Mucosa of descending colon (tissue), 3 donors: Measurements from ENCODE around the gene CCL27. TPM values are rescaled to one million over a fixed set of nuclear protein-coding genes. Genes with fewer than 3 reads are reported as not detected.

ENCODE experiments used
- ATAC-seq: fragments of 200-7000 bp; cut with Tn5 transposase; one replicate; pipeline ENCODE4 v1.9.1; 2020; ENCODE audit warnings: mild to moderate bottlenecking, moderate library complexity
- DNase-seq, 3 donors: peaks; one replicate each; pipeline ENCODE4 v3.0.0-alpha.2; 2020
- H3K36me3 ChIP-seq: fragments of 200-600 bp; one replicate; pipeline ENCODE4 v1.8.0; 2021; ENCODE audit warnings: low read depth, mild to moderate bottlenecking
- H3K4me1 ChIP-seq: fragments of 200-600 bp; one replicate; pipeline ENCODE4 v1.8.0; 2021; ENCODE audit warnings: low read depth, mild to moderate bottlenecking
- H3K4me3 ChIP-seq: fragments of 200-600 bp; one replicate; pipeline ENCODE4 v1.8.0; 2021; ENCODE audit warnings: mild to moderate bottlenecking
- H3K9me3 ChIP-seq: fragments of 200-600 bp; one replicate; pipeline ENCODE4 v1.8.0; 2021; ENCODE audit warnings: mild to moderate bottlenecking
- intact Hi-C, 2 donors: fragments of 100-400 bp; cut with DNase I in 1 of 2; cut with micrococcal nuclease in 1 of 2; formaldehyde crosslinking; loops; one replicate each; pipeline versions ENCODE4 v1.11.0 to v1.11.1; 2022; cut with DNase I, micrococcal nuclease
- total RNA-seq, 3 donors: library from RNA; stranded (reverse); fragmentation: NEBNext Ultra II Directional in 2 of 3; extraction: Animal tissue kit (Norgen Biotek cat#: 25700) in 2 of 3; gene quantifications; one replicate each; pipeline versions ENCODE4 v1.2.1 to v1.2.4, GENCODE V29; 2021 to 2023
- TF ChIP-seq, protein P1 (sequence below): fragments of 200-600 bp; IDR thresholded peaks from one replicate; pipeline ENCODE4 v1.8.0; 2022; ENCODE audit warnings: antibody characterized with exemption, mild to moderate bottlenecking
- donor health status: DM: no; HTN: no; CAD: no; lungs with moderate emphysema.
- donor health status: DM: no; HTN: no; CAD: no.
- donor health status: DM: no; HTN: yes; CAD: no.

Gene CCL27
- total RNA-seq, 3 donors from 2014 or later: not detected

DNA sequence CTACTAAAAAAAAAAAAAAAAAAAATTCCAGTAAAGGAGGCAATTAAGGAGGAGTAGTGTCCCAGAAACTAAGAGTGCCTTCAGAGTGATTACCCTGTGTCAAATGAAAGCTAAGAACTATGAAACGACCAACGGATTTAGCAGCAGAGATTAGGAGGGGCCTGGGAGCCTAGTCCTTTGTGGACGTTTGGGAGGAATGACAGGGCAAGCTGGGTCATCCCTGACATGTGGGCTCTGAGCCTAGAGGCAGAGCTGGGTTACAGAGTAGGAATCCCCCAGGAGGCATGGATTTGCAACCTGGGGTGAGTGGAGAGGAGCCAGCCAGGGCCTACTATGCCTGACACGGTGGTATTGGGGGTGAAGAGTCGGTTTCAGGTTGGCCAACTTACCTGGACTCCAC is 29.3 kb downstream of the CCL27 start:
- intact Hi-C loops: no loop called here
- TF ChIP-seq, protein P1, sequence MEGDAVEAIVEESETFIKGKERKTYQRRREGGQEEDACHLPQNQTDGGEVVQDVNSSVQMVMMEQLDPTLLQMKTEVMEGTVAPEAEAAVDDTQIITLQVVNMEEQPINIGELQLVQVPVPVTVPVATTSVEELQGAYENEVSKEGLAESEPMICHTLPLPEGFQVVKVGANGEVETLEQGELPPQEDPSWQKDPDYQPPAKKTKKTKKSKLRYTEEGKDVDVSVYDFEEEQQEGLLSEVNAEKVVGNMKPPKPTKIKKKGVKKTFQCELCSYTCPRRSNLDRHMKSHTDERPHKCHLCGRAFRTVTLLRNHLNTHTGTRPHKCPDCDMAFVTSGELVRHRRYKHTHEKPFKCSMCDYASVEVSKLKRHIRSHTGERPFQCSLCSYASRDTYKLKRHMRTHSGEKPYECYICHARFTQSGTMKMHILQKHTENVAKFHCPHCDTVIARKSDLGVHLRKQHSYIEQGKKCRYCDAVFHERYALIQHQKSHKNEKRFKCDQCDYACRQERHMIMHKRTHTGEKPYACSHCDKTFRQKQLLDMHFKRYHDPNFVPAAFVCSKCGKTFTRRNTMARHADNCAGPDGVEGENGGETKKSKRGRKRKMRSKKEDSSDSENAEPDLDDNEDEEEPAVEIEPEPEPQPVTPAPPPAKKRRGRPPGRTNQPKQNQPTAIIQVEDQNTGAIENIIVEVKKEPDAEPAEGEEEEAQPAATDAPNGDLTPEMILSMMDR: no peak
- no peak for ATAC-seq

DNA sequence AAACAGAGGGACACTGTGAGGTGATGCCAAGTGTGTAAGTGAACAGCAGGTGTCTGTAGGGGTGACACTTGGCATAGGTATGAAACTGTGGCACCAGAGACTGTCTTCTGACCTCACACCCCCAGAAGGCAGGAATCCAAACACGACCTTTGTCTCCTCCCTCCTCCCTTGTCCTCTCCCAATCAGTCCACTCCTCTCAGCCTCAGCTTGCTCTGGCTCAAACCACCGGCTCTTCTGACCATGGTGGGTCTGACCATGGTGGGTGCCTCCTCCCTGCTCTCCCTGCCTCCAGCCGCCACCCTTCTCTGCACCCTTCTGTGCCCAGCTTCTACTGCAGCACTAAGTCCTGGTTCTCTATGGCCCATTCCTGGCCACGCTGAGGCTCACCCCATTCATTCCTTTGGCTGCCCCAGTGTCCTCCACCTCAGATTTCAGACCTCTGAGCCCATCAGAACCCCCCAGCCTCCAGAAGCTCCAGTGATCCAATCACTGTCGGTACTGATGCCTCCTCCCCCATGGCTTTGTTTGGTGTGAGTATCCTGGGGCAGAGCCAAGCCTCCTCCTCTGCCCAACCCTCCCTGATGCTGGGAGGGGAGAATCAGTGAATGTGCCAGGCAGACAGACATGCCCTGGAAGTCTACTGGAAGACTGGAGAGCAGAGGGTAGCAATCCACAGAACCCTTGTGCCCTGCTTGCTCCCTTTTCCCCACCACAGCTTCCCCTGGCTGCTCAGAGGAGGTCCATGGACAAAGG is 31.9 kb downstream of the CCL27 start:
- ATAC-seq (peak; percentile 47), DNase-seq (no peak)
- Histone ChIP-seq H3K4me3 (no peak overlapping the region), H3K4me1 (peaks cover 23% of the 10 kb centered on the region), H3K9me3 (no peaks in the 10 kb centered on the region), H3K36me3 (no peaks in the 10 kb centered on the region)
- TF ChIP-seq, protein P1: no peak
- intact Hi-C loops: no loop called here

More for the DNA sequence above, 29.3 kb downstream of the CCL27 start:
- Histone ChIP-seq H3K4me1 (peaks cover 32% of the 10 kb centered on the region), H3K4me3 (no peak overlapping the region), H3K9me3 (no peaks in the 10 kb centered on the region), H3K36me3 (no peaks in the 10 kb centered on the region)
- no peak for DNase-seq

DNA sequence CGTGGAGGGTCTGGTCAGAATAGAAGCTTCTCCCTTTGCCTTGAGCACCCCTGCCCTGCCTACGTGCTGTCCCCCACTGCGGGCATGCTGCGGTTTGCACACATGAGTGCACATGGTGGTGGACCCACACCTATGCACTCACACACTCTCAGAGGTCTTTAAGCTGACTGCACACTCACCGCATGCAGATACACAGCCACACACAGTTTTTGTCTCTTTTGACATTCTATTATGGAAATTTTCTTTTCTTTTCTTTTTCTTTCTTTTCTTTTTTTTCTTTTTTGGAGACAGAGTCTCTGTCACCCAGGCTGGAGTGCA is 33.0 kb downstream of the CCL27 start:
- no peaks in the 10 kb centered on the region for H3K9me3 ChIP-seq
- H3K4me3 ChIP-seq: no peak overlapping the region
- DNase-seq (no peak), ATAC-seq (no peak)
- intact Hi-C loops: no loop called here
- H3K36me3 ChIP-seq: no peaks in the 10 kb centered on the region
- TF ChIP-seq, protein P1: no peak
- H3K4me1 ChIP-seq: peaks cover 23% of the 10 kb centered on the region

DNA sequence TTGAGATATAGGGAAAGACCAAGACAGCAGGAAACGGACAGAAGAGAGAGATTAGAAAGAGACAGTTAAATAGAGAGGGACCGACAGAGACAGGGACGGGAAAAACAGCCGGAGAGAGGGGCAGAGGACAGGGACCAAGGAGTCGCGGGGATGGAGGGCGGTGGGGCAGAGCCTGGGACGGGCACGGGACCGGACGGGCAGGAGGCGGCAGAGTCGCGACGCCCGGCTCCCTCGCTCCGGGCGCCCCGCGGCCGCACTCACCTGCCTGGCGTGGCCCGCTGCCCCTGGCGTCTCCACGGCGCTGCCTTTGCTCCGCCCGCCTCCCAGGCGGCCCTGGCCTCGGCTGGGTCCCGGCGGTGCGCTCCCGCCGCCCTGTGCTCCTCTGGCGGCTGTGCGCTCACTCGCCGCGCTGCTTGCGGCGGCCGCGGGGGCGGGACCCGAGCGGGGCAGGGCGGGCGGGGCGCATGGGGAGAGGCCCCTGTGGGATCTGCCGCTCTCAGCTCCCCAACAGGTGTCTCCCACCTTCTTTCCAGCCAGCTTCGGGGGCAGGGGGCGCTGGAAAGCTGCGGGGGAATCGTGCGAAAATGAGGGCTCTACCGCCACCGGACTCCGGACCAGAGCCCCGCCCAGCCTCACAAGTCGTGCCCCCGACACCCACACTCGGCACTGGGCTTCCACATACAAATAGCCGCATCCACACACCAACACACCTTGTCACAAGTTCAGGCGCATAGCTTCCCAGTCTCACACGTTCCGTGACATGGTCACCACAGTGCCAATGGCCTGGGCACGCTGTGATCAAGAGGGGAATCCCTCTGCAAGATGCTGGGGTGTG is 33.6 kb downstream of the CCL27 start, which contains the start of gene ARID3C:
ARID3C (minus strand) TSS at position 411 of the 835 bp plus-strand sequence. CDS start 1,052 bp downstream, outside the sequence.
- H3K9me3 ChIP-seq: no peaks in the 10 kb centered on the region
- ATAC-seq (peak; percentile 86), DNase-seq (peak in 2 of 3 donors; percentile 34 to 69)
- intact Hi-C loops: no loop called here
- peaks cover 23% of the 10 kb centered on the region for H3K4me1 ChIP-seq
- H3K36me3 ChIP-seq: no peaks in the 10 kb centered on the region
- TF ChIP-seq, protein P1: no peak
- H3K4me3 ChIP-seq: no peak within 1 kb of the TSS

DNA sequence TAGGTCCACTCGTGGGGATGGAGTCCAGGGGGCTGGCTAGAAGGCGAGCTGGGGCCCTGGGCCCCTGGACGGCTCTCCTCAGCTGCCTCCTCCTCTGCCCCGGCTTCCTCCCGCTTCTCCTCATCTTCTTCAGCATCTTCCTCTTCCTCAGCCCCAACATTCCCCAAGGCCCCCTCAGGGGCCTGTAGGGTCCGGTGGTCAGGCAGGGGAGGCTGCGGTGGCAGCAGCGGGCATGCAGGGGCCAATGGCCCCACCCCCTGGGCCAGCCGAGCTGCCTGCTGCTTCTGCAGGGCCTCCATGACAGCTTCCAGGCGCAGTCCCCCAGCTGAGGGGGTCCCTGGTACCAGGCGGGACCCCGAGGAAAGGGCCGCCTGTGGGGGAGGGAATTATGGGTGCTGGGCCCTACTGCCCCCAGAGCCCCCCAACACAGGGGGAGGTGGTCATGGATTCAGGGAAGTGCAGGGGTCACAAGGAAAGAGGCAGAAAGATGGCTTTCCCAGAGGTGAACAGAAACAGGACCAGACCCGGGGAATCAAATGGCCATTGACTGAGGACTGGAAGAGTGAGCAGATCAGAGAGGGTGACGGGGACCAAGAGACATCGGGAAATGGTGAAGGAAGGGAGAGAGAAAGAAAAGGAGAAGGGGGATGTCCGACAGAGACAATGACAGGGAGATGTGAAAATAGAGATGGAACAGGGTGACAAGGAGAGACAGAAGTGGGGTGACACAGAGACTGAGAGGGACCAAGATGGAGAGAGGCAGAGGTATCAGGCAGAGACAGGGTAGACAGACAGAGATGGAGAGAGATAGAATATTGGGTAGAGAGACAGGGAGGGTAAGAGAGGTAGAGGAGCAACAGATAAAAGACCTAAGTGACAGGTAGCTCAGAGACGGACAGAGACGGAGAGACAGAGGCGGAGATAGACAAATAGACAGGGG is 34.5 kb downstream of the CCL27 start:
- TF ChIP-seq, protein P1: no peak
- DNase-seq (no peak), ATAC-seq (no peak)
- Histone ChIP-seq H3K36me3 (no peaks in the 10 kb centered on the region), H3K4me1 (peaks cover 23% of the 10 kb centered on the region), H3K9me3 (no peaks in the 10 kb centered on the region), H3K4me3 (no peak overlapping the region)
- intact Hi-C loops: no loop called here
